Suprapubic skin (tissue), 4 donors: Measurements from ENCODE around the gene TMEM132D.

ENCODE experiments used
- CTCF ChIP-seq, 2 donors: fragments of 200-600 bp in 1 of 2; fragments of 450-650 bp in 1 of 2; sonication (generic) in 1 of 2; IDR thresholded peaks; one replicate each; pipeline ENCODE4 v1.5.1; 2016 to 2019; ENCODE audit warnings: antibody characterized with exemption in 2 of 2, mild to moderate bottlenecking in 1 of 2, moderate library complexity in 1 of 2
- EP300 ChIP-seq: sonication (generic); formaldehyde crosslinking; IDR thresholded peaks from one replicate; pipeline ENCODE4 v1.6.1; 2017; ENCODE audit warnings: antibody characterized with exemption
- POLR2A ChIP-seq, 2 donors: fragments of 450-650 bp; IDR thresholded peaks; one replicate each; pipeline ENCODE4 v1.6.1; 2017; ENCODE audit warnings: antibody characterized with exemption in 2 of 2, mild to moderate bottlenecking in 2 of 2, moderate library complexity in 2 of 2
- POLR2AphosphoS5 ChIP-seq, 3 donors: sonication (generic); formaldehyde crosslinking; IDR thresholded peaks; one replicate each; pipeline ENCODE4 v1.6.1; 2017; ENCODE audit warnings: antibody characterized with exemption in 3 of 3

DNA sequence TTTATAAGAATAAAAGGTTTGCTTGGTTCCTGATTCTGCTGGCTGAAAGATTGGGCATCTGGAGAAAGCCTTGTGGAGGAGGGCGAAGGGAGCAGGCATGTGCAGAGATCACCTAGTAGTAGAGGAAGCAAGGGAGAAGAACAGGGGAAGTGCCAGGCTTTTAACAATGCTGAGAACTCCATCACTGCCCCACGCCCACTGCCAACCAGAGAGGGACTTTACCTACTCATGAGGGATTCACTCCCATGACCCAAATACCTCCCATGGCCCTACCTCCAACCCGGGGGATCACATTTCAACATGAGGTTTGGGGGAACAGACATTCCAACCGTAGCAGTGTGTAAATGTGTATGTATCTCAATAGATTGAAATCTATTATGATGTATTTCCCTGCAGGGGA, 690.3 kb downstream of the TMEM132D start:
- TF ChIP-seq POLR2A (IDR thresholded peaks at IDR 0.05) (no peak), CTCF (IDR thresholded peaks at IDR 0.05) (no peak), POLR2AphosphoS5 (IDR thresholded peaks at IDR 0.05) (no peak), EP300 (no peak)
